Osteoblast (primary cell): ENCODE measurements around the gene GAL3ST2. TPM values are rescaled to one million over a fixed set of nuclear protein-coding genes. Genes with fewer than 3 reads are reported as not detected.
"Not testable (repeated sequence)": the region's sequence is repeated elsewhere in the genome, so short reads cannot be mapped to it uniquely, and the experiment has no call there.

Experiments used
- DNase-seq: peaks from one replicate; pipeline ENCODE4 v3.0.0; 2011; ENCODE audit warnings: low spot score, mixed read lengths; ENCODE audit not compliant: insufficient read length; ENCODE audit errors: missing footprints
- H2AFZ ChIP-seq: 2 replicates; pipeline ENCODE4 v1.6.0; 2011; ENCODE audit warnings: mild to moderate bottlenecking, low read length
- H3K27ac ChIP-seq: 2 replicates; pipeline ENCODE4 v1.5.1; 2011; ENCODE audit warnings: mild to moderate bottlenecking, low read depth, low read length, moderate library complexity
- H3K27me3 ChIP-seq: 2 replicates; pipeline ENCODE4 v1.6.0; 2012; ENCODE audit warnings: mild to moderate bottlenecking, control low read depth, inconsistent platforms, low read length, moderate library complexity; ENCODE audit not compliant: insufficient read depth
- H3K36me3 ChIP-seq: 2 replicates; pipeline ENCODE4 v1.5.1; 2011; ENCODE audit warnings: mild to moderate bottlenecking, low read length, control low read depth, moderate library complexity; ENCODE audit not compliant: insufficient read depth
- H3K4me1 ChIP-seq: 2 replicates; pipeline ENCODE4 v1.5.1; 2011; ENCODE audit warnings: mild to moderate bottlenecking, low read length, control low read depth, moderate library complexity; ENCODE audit not compliant: insufficient read depth
- H3K4me2 ChIP-seq: 2 replicates; pipeline ENCODE4 v1.6.0; 2011; ENCODE audit warnings: mild to moderate bottlenecking, low read length; ENCODE audit not compliant: insufficient read depth
- H3K4me3 ChIP-seq: fragments of 200-600 bp; sonication (generic); 3 replicates; pipeline ENCODE4 v1.5.1; 2012; ENCODE audit warnings: mild to moderate bottlenecking, low read length, inconsistent platforms; ENCODE audit not compliant: insufficient read depth
- H3K79me2 ChIP-seq: 2 replicates; pipeline ENCODE4 v1.6.0; 2012; ENCODE audit warnings: mild to moderate bottlenecking, low read length, control low read depth, inconsistent platforms; ENCODE audit not compliant: insufficient read depth
- H3K9me3 ChIP-seq: 2 replicates; pipeline ENCODE4 v1.5.1; 2011; ENCODE audit warnings: low read depth, low read length, control low read depth
- H4K20me1 ChIP-seq: 2 replicates; pipeline ENCODE4 v1.6.0; 2012; ENCODE audit warnings: mild to moderate bottlenecking, low read length, control low read depth; ENCODE audit not compliant: insufficient read depth
- total RNA-seq: library from RNA; depleted of rRNA; stranded (reverse); fragments of >200 nt; gene quantifications from 2 replicates; pipeline ENCODE4 v1.2.3, GENCODE V29; 2012
- TF ChIP-seq, protein P1 (sequence below): IDR thresholded peaks from 2 replicates; pipeline ENCODE4 v1.5.1; 2011; ENCODE audit warnings: mild to moderate bottlenecking, low read depth, low read length, moderate library complexity; ENCODE audit errors: extremely low read depth

GAL3ST2 gene
- total RNA-seq, 1 donor = 0.36 TPM

DNA sequence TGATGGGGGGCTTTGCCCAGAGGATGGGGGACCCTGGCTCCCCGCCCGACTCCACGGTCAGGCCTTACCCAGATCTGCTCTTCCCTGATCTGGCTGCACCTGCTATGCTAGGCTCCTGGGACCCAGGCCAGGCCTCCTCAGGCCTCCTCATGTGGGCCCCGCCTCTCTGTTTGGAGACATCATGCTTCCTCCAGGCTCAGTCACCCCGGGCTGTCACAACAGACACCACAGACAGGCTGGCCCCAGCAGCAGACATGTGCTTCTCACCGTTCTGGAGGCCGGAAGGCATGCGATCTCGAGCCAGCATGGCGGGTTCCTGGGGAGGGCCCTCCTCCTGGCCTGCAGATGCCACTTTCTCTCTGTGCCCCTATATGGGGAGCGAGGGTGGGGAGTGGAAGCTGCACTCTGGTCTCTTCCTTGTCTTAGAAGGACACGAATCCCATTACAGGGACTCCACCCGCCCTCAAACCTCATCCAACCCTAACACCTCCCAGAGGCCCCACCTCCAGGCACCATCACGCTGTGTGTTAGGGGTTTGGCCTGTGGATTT is 21.5 kb downstream of the GAL3ST2 start:
- TF ChIP-seq, protein P1, sequence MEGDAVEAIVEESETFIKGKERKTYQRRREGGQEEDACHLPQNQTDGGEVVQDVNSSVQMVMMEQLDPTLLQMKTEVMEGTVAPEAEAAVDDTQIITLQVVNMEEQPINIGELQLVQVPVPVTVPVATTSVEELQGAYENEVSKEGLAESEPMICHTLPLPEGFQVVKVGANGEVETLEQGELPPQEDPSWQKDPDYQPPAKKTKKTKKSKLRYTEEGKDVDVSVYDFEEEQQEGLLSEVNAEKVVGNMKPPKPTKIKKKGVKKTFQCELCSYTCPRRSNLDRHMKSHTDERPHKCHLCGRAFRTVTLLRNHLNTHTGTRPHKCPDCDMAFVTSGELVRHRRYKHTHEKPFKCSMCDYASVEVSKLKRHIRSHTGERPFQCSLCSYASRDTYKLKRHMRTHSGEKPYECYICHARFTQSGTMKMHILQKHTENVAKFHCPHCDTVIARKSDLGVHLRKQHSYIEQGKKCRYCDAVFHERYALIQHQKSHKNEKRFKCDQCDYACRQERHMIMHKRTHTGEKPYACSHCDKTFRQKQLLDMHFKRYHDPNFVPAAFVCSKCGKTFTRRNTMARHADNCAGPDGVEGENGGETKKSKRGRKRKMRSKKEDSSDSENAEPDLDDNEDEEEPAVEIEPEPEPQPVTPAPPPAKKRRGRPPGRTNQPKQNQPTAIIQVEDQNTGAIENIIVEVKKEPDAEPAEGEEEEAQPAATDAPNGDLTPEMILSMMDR = no peak
- Histone ChIP-seq H3K27ac (no peak overlapping the region), H3K4me3 (no peak overlapping the region)

DNA sequence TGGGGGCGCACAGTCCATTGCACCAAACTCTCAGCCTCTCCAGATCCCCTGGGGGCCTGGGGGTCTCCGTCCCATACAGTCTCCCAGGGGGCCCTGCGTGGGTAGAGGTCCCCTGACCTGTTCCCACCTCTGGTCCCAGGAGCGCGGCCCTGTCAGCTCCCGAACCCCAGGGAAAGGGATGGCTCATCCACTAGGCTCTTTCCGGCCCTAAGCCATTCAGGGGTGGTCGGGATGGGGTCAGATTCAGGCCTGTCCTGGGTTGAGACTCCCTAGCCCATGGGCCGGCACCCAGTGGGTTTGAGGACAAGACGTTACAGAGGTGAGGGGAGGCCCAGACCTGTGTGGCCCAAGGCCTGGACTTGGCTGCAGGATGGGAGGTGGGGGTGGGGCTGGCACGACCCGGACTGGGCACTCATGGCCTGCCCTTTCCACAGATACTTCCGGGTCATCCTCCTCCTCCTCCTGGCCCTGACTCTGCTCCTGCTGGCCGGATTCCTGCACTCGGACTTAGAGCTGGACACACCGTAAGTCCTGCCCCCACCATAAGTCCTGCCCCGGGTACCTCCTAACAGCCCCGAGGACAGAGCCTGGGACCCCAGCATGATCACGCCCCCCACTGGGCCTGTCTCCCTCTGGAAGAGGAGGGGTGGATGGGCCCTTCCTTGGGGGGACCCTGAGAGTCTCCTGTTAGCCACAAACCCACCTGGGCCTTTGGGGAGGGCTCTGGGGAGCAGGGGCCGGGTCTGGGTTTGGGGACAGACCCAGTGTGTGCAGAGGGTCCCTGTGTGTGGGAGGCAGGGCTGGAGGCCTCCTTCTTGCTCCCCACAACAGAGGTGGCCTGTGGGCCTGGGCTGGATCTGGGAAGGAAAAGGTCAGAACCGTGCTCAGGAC is 22.3 kb downstream of the GAL3ST2 start:
- TF ChIP-seq, protein P1 = no peak
- no peak overlapping the region for H2AFZ ChIP-seq
- H4K20me1 ChIP-seq = no peaks in the 10 kb centered on the region
- no peak overlapping the region for H3K4me2 ChIP-seq
- no peaks in the 10 kb centered on the region for H3K9me3 ChIP-seq
- H3K4me3 ChIP-seq = no peak overlapping the region
- H3K27me3 ChIP-seq = peaks cover 28% of the 10 kb centered on the region
- no peaks in the 10 kb centered on the region for H3K79me2 ChIP-seq
- no peaks in the 10 kb centered on the region for H3K4me1 ChIP-seq
- peak; percentile 57 for DNase-seq
- no peaks in the 10 kb centered on the region for H3K36me3 ChIP-seq
- no peak overlapping the region for H3K27ac ChIP-seq

More for the DNA sequence above, 21.5 kb downstream of the GAL3ST2 start:
- no peak overlapping the region for H3K4me2 ChIP-seq
- no peaks in the 10 kb centered on the region for H3K9me3 ChIP-seq
- DNase-seq = peak; percentile 73
- H3K4me1 ChIP-seq = no peaks in the 10 kb centered on the region
- H4K20me1 ChIP-seq = no peaks in the 10 kb centered on the region
- H3K27me3 ChIP-seq = peaks cover 22% of the 10 kb centered on the region
- H3K79me2 ChIP-seq = no peaks in the 10 kb centered on the region
- H3K36me3 ChIP-seq = no peaks in the 10 kb centered on the region
- H2AFZ ChIP-seq = no peak overlapping the region

DNA sequence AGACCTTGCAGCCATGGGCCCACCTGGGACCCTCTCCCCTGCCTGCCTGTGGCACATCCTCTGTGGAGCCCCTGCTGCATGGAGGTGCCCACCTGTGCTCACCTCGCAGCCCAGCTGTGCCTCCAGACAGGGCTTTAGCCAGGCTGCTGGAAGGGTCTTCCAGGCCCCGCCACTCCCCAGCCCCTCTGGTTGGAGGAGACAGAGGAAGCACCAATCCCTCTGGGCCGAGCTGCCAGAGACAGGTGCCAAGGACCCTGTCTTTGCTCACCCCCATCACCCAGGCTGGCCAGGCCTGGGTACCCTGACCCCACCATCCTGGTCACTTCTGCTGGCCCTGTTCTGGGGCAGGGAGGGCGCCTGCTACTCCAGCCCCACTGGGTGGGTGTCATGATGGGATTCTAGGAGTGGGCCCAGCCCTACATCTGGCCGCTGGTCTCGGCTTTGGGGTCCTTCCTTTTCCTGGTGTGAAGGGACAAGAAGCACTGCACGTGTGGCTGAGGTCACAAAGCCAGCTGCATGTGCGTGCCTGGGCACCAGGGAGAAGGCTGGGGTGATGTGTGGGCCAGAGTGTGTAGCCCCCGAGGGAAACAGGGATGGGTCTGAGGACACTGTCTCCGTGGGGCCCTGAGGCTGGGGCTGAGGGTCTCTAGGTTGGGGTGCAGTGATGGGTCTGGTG is 23.0 kb downstream of the GAL3ST2 start:
- TF ChIP-seq, protein P1 = no peak
- H3K79me2 ChIP-seq = no peaks in the 10 kb centered on the region
- H3K9me3 ChIP-seq = no peaks in the 10 kb centered on the region

DNA sequence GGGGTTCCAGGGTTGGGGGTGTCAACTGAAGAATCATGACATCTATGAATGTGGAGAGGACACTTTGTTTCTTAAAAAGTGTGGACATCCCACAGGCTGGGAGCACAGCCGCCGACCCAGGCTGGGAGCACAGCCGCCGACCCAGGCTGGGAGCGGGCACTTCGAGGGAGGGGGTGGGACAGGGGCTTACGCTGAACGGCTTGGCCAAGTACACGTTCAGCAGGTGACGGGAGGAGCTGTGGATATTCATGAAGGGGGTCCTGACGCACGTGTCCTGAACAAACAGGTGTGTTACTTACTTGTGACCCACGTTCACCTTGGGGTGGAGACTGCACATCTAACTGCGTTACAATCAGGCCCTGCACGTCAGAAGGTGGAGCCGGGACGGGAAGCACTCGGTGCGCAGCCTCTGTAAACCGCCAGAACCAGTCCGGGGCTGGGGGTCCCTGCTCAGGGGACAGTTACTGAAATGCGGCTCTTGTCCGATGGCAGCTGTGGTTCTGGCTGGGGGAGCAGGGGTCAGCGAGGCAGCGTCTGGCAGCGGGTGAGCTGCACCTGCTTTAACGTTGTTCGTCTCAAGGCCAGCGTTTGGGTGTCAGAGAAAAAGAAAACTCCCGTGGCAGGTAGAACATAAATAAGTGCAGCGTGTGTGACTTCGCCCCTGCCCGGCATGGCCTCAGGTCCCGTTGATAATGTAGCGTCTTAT is 23.7 kb downstream of the GAL3ST2 start:
- H3K4me2 ChIP-seq, H2AFZ ChIP-seq, H3K4me1 ChIP-seq, H3K79me2 ChIP-seq, H4K20me1 ChIP-seq, H3K36me3 ChIP-seq, H3K27ac ChIP-seq, H3K4me3 ChIP-seq, H3K9me3 ChIP-seq: not testable (repeated sequence)
- H3K27me3 ChIP-seq = peaks cover 35% of the 10 kb centered on the region
- DNase-seq = peak; percentile 23

More for the DNA sequence above, 23.0 kb downstream of the GAL3ST2 start:
- H3K4me3 ChIP-seq = no peak overlapping the region
- no peak overlapping the region for H3K27ac ChIP-seq
- no peaks in the 10 kb centered on the region for H4K20me1 ChIP-seq
- H3K27me3 ChIP-seq = peaks cover 36% of the 10 kb centered on the region
- H3K4me2 ChIP-seq = no peak overlapping the region
- no peaks in the 10 kb centered on the region for H3K36me3 ChIP-seq
- no peak overlapping the region for H2AFZ ChIP-seq
- DNase-seq = peak; percentile 72
- H3K4me1 ChIP-seq = no peaks in the 10 kb centered on the region
